Cardiac muscle cell (in vitro differentiated cells and primary cell): ENCODE data around the gene RARB. TPM values are rescaled to one million over a fixed set of nuclear protein-coding genes. Genes with fewer than 3 reads are reported as not detected.
A peak's percentile ranks its signal among the peaks of the same experiment; 100 is the strongest.

Experiments
- DNase-seq, 2 donors: peaks; one replicate each; pipeline versions ENCODE4 v3.0.0 to v3.0.0-alpha.2; 2010 to 2017; ENCODE audit warnings: low read depth in 1 of 2, low spot score in 1 of 2
- H3K27ac ChIP-seq: fragments of 200-600 bp; sonication (generic); 2 replicates; pipeline ENCODE4 v1.5.1; 2016
- H3K27me3 ChIP-seq: fragments of 200-600 bp; sonication (generic); 2 replicates; pipeline ENCODE4 v1.6.0; 2016; ENCODE audit warnings: control low read depth
- H3K36me3 ChIP-seq: fragments of 200-600 bp; sonication (generic); 2 replicates; pipeline ENCODE4 v1.5.1; 2016; ENCODE audit warnings: control low read depth
- H3K4me1 ChIP-seq: fragments of 200-600 bp; sonication (generic); 2 replicates; pipeline ENCODE4 v1.8.1; 2017; ENCODE audit warnings: low read depth, mild to moderate bottlenecking, mixed run types
- H3K4me3 ChIP-seq: fragments of 200-600 bp; sonication (generic); 2 replicates; pipeline ENCODE4 v1.5.1; 2016; ENCODE audit warnings: mild to moderate bottlenecking
- H3K9me3 ChIP-seq: fragments of 200-600 bp; sonication (generic); 2 replicates; pipeline ENCODE4 v1.5.1; 2017; ENCODE audit warnings: low read depth, mild to moderate bottlenecking, control low read depth
- polyA plus RNA-seq: library from polyadenylated mRNA; unstranded; fragments of >200 nt; fragmentation: Nextera tagmentation; extraction: Ambion mirVana; gene quantifications from 2 replicates; pipeline ENCODE4 v1.2.1, GENCODE V29; 2016
- total RNA-seq: library from RNA; depleted of rRNA; stranded (reverse); fragments of >200 nt; gene quantifications from 2 replicates; pipeline ENCODE4 v1.2.3, GENCODE V29; 2016
- TF ChIP-seq, protein P1 (sequence below): IDR thresholded peaks from 2 replicates; pipeline ENCODE4 v1.5.1; 2012; ENCODE audit warnings: low read depth, mild to moderate bottlenecking, low read length

The RARB gene
- total and polyA plus RNA-seq, 2 experiments from 2014 or later: 22.4 to 27.2 TPM

DNA sequence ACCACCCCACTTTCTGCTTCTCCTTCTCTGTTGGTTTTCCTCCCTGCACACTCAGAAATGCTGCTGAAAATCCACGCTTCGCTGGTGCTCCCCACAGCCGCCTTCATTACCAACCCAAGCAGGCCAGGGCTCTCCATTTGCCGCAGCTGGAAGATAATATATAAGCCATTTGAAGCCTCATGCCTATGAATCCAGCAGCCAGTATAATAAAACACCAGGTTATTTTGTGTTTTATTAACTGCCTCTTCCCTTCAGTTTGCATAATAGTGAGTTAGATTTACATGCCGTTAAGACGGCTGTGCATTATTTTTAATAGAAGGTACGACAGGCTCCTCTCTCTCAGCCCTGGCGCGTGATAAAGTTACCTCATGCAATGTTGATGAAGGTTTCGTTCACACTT, 150.0 kb downstream of the RARB start:
- Histone ChIP-seq H3K27me3 (no peaks in the 10 kb centered on the region), H3K27ac (peak overlapping the region; percentile 7), H3K36me3 (peaks cover 7% of the 10 kb centered on the region), H3K4me1 (peaks cover 16% of the 10 kb centered on the region), H3K9me3 (no peaks in the 10 kb centered on the region), H3K4me3 (no peak overlapping the region)
- DNase-seq: no peak
- TF ChIP-seq, protein P1, sequence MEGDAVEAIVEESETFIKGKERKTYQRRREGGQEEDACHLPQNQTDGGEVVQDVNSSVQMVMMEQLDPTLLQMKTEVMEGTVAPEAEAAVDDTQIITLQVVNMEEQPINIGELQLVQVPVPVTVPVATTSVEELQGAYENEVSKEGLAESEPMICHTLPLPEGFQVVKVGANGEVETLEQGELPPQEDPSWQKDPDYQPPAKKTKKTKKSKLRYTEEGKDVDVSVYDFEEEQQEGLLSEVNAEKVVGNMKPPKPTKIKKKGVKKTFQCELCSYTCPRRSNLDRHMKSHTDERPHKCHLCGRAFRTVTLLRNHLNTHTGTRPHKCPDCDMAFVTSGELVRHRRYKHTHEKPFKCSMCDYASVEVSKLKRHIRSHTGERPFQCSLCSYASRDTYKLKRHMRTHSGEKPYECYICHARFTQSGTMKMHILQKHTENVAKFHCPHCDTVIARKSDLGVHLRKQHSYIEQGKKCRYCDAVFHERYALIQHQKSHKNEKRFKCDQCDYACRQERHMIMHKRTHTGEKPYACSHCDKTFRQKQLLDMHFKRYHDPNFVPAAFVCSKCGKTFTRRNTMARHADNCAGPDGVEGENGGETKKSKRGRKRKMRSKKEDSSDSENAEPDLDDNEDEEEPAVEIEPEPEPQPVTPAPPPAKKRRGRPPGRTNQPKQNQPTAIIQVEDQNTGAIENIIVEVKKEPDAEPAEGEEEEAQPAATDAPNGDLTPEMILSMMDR: no peak

DNA sequence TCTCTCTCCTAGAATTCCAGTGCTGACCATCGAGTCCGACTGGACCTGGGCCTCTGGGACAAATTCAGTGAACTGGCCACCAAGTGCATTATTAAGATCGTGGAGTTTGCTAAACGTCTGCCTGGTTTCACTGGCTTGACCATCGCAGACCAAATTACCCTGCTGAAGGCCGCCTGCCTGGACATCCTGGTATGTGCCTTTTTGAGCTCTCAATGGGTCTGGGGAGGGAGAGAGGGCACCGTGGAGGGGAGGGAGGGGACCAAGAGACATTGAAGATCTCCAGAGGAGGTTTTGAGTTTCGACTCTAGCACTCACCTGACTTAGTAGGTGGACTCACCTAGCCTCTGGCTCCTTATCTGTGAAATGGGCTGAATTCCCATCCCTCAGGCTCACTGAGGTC, 152.5 kb downstream of the RARB start:
- H3K36me3 ChIP-seq: peaks cover 7% of the 10 kb centered on the region
- no peak overlapping the region for H3K27ac ChIP-seq

DNA sequence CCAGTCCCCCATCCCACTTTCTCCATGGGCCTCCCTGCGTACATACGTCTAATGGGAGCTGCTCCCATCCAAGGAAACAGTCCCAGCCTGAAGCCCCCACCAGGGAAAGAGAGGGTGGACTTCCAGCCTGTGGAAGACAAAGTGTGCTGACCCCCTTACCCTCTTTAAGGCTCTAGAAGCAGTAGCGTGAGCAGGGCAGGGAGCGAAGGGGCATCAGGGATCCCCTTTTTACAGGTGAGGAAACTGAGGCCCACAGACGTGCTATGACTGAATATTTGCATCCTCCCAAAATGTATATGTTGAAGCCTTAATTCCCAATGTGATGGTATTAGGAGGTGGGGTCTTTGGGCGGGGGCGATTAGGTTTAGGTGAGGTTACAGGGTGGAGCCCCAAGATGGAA, 153.3 kb downstream of the RARB start:
- Histone ChIP-seq H3K27ac (peak overlapping the region; percentile 81), H3K36me3 (peaks cover 7% of the 10 kb centered on the region), H3K9me3 (no peaks in the 10 kb centered on the region), H3K4me3 (no peak overlapping the region), H3K4me1 (peaks cover 5% of the 10 kb centered on the region), H3K27me3 (no peaks in the 10 kb centered on the region)
- TF ChIP-seq, protein P1: no peak
- no peak for DNase-seq

More for the DNA sequence above, 152.5 kb downstream of the RARB start:
- peaks cover 5% of the 10 kb centered on the region for H3K4me1 ChIP-seq
- no peaks in the 10 kb centered on the region for H3K9me3 ChIP-seq
- no peak overlapping the region for H3K4me3 ChIP-seq
- TF ChIP-seq, protein P1: no peak
- H3K27me3 ChIP-seq: no peaks in the 10 kb centered on the region
- DNase-seq: no peak

DNA sequence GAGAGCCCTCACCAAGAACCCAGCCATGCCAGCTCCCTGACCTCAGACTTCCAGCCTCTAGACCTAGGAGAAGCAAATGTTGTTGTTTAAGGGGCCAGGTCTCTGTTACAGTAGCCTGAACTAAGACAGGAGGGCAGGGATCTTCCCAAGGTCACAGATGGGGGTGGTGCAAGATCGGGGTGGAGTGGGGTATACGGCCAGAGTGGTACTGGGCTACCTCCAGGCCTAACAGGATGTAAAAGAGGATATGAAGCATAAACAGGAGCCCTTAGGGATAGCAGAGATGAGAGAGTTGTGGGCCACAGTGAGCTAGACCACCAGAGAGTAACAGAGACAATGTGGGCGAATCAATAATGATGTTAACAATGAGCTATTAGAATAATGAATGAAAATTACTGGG, 153.8 kb downstream of the RARB start:
- no peak for DNase-seq
- H3K36me3 ChIP-seq: peaks cover 4% of the 10 kb centered on the region
- peak overlapping the region; percentile 81 for H3K27ac ChIP-seq
- no peaks in the 10 kb centered on the region for H3K27me3 ChIP-seq
- peaks cover 5% of the 10 kb centered on the region for H3K4me1 ChIP-seq
- H3K9me3 ChIP-seq: no peaks in the 10 kb centered on the region
- TF ChIP-seq, protein P1: no peak
- H3K4me3 ChIP-seq: no peak overlapping the region

DNA sequence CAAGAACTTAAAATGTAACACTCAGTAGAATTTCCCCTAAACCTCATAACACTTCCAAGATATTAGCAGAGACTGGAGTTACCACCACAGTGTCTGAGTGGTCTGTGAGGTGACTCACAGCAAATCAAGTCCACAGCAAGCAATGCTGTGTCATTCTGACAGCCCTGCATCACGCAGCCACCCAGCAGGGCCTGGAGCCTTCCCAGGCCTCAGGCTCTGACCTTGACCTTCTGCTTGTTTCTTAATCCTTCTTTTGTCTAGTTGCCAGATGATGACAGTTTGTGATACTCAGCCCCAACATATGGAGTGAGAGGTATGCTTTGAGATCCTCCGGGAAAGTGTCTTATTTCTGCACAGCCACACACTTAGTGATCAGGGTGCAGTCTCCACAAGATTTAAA, 154.2 kb downstream of the RARB start:
- Histone ChIP-seq H3K36me3 (peaks cover 4% of the 10 kb centered on the region), H3K9me3 (no peaks in the 10 kb centered on the region), H3K27ac (peak overlapping the region; percentile 81), H3K4me1 (peaks cover 5% of the 10 kb centered on the region), H3K4me3 (no peak overlapping the region), H3K27me3 (no peaks in the 10 kb centered on the region)
- TF ChIP-seq, protein P1: no peak
- DNase-seq: peak; percentile 46 to 53

DNA sequence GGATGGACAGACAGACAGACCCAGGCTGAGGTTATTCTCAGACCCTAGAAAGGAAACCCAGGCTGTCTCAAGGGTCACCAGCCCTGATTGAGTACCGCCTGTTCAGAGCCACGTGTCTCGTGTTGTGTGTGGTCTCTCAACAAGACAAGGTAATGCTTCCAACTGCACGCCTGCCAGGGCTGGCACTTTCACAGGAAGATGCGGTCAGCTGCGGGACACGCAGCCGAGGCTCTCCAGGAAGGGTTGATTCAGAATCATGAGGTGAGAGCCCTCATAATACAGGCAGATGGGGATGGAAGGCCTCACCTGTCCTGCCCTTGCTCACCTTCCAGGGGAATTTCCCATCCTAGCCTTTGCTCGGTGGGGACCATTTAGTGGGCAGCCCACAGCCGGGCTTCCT, 155.3 kb downstream of the RARB start:
- Histone ChIP-seq H3K9me3 (no peaks in the 10 kb centered on the region), H3K36me3 (peaks cover 4% of the 10 kb centered on the region), H3K4me1 (peaks cover 5% of the 10 kb centered on the region), H3K4me3 (no peak overlapping the region), H3K27me3 (no peaks in the 10 kb centered on the region), H3K27ac (peak overlapping the region; percentile 81)
- TF ChIP-seq, protein P1: no peak
- no peak for DNase-seq
